Adrenal gland (tissue), 12 donors: ENCODE results near the gene DNAAF1. TPM values are rescaled to one million over a fixed set of nuclear protein-coding genes. Genes with fewer than 3 reads are reported as not detected.
"Not testable (repeated sequence)": the region's sequence is repeated elsewhere in the genome, so short reads cannot be mapped to it uniquely, and the experiment has no call there.

Experiments used
- DNase-seq, 7 donors: peaks; one replicate each; pipeline ENCODE4 v3.0.0-alpha.2; 2019 to 2020
- H3K27ac ChIP-seq, 5 donors: fragments of 200-600 bp; sonication (generic) in 4 of 5; 1 replicate in 3 of 5; 2 replicates in 2 of 5; pipeline versions ENCODE4 v1.5.1 to v1.8.0; 2016 to 2020; ENCODE audit warnings: mild to moderate bottlenecking in 1 of 5
- H3K27me3 ChIP-seq: fragments of 200-600 bp; 2 replicates; pipeline ENCODE4 v1.8.0; 2021
- H3K36me3 ChIP-seq, 2 donors: fragments of 200-600 bp; replicated peaks in 1 of 2; 1 replicate in 1 of 2; 2 replicates in 1 of 2; pipeline versions ENCODE4 v1.5.1 to v1.8.0; 2018 to 2022
- H3K4me1 ChIP-seq, 2 donors: fragments of 200-600 bp; replicated peaks in 1 of 2; 1 replicate in 1 of 2; 2 replicates in 1 of 2; pipeline versions ENCODE4 v1.5.1 to v1.8.0; 2018 to 2021
- H3K4me3 ChIP-seq, 4 donors: fragments of 200-600 bp; sonication (generic) in 3 of 4; one replicate each; pipeline ENCODE4 v1.5.1; 2016 to 2018
- H3K9me3 ChIP-seq, 3 donors: fragments of 200-600 bp; sonication (generic) in 1 of 3; replicated peaks in 1 of 3; 1 replicate in 2 of 3; 2 replicates in 1 of 3; pipeline versions ENCODE4 v1.5.1 to v1.8.0; 2016 to 2021
- POLR2A ChIP-seq, 2 donors: fragments of 450-650 bp; IDR thresholded peaks; one replicate each; pipeline ENCODE4 v1.6.1; 2017; ENCODE audit warnings: antibody characterized with exemption in 2 of 2, mild to moderate bottlenecking in 2 of 2, moderate library complexity in 1 of 2
- WGBS, 4 donors: extraction: QIAGEN DNeasy Blood & Tissue Kit in 2 of 4; methylation state at CpG; one replicate each; pipeline versions ENCODE4 v1.1.5 to v1.1.7; 2013 to 2017; 5-methylcytosine and 5-hydroxymethylcytosine counted together
- intact Hi-C, 2 donors: fragments of 100-400 bp; cut with DNase I; formaldehyde crosslinking; loops; one replicate each; pipeline versions ENCODE4 v1.14.1 to v1.15.0; 2022 to 2023
- polyA plus RNA-seq, 3 donors: library from polyadenylated mRNA; stranded (reverse); fragments of 200-250 nt in 2 of 3; fragments of 350-450 nt in 1 of 3; fragmentation: Illumina TruSeq in 1 of 3; extraction: RNeasy Lipid Tissue Mini Kit (QIAGEN cat#74804) in 1 of 3; gene quantifications; one replicate each; pipeline ENCODE4 v1.2.3, GENCODE V29; 2013 to 2014
- total RNA-seq, 9 donors: library from RNA; depleted of rRNA in 4 of 9; stranded (reverse); fragments of >200 nt in 4 of 9; fragments of 120-200 nt in 1 of 9; fragmentation: NEBNext Ultra II Directional in 1 of 9; extraction: Animal tissue kit (Norgen Biotek cat#: 25700) in 1 of 9; gene quantifications; one replicate each; pipeline versions ENCODE4 v1.1.0 to v1.2.4, GENCODE V29; 2013 to 2023
- TF ChIP-seq, protein P1 (sequence below), 6 experiments: fragments of 450-650 bp in 4 of 6; fragments of 200-600 bp in 2 of 6; sonication (generic) in 1 of 6; IDR thresholded peaks; 1 replicate in 5 of 6; 2 replicates in 1 of 6; pipeline versions ENCODE4 v1.5.1 to v1.8.0; 2016 to 2021; ENCODE audit warnings: antibody characterized with exemption in 6 of 6, mild to moderate bottlenecking in 2 of 6, moderate library complexity in 1 of 6
- donor health status: healthy with polysubstance abuse.
- donor health status: Bipolar disorder and iron deficiency.
- donor health status: DM: yes; HTN: yes; CAD: no.
- donor health status: DM: no; HTN: no; CAD: no.
- donor health status: DM: no; HTN: no; CAD: no.
- donor health status: DM: yes; HTN: yes; CAD: no.

Gene DNAAF1
- total and polyA plus RNA-seq, 12 donors = 0.67 to 17.9 (median 2.4) TPM

DNA sequence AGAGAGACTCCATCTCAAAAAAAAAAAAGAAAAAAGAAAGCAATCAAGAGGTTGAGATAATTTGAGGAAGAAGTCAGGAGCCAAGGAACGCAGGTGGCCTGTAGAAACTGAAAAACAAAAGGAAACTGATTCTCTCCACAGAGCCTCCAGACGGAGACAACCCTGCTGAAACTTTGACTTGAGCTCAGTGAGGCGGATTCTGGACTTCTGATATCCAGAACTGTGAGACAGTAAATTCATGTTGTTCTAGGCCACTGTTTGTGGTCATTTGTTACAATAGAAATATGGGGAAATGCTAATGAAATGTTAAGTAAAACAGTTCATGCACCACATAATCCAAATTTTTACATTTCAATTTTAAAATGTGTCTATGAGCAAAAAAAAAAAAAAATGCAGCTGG lies 33.6 kb upstream of the DNAAF1 start:
- TF ChIP-seq, protein P1, sequence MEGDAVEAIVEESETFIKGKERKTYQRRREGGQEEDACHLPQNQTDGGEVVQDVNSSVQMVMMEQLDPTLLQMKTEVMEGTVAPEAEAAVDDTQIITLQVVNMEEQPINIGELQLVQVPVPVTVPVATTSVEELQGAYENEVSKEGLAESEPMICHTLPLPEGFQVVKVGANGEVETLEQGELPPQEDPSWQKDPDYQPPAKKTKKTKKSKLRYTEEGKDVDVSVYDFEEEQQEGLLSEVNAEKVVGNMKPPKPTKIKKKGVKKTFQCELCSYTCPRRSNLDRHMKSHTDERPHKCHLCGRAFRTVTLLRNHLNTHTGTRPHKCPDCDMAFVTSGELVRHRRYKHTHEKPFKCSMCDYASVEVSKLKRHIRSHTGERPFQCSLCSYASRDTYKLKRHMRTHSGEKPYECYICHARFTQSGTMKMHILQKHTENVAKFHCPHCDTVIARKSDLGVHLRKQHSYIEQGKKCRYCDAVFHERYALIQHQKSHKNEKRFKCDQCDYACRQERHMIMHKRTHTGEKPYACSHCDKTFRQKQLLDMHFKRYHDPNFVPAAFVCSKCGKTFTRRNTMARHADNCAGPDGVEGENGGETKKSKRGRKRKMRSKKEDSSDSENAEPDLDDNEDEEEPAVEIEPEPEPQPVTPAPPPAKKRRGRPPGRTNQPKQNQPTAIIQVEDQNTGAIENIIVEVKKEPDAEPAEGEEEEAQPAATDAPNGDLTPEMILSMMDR (IDR thresholded peaks at IDR 0.05) = no peak
- TF ChIP-seq POLR2A (IDR thresholded peaks at IDR 0.05) = no peak
- 79 to 84% (median 81%) methylated on average over 3 of the region's 3 CpGs for WGBS, 4 donors
- intact Hi-C loops = no loop called here
- Histone ChIP-seq H3K9me3 (no peaks in the 10 kb centered on the region), H3K27ac (no peak overlapping the region), H3K4me3 (no peak overlapping the region), H3K27me3 (no peaks in the 10 kb centered on the region), H3K36me3 (no peaks in the 10 kb centered on the region), H3K4me1 (peaks cover 17 to 36% of the 10 kb centered on the region in 2 donors)
- no peak for DNase-seq

DNA sequence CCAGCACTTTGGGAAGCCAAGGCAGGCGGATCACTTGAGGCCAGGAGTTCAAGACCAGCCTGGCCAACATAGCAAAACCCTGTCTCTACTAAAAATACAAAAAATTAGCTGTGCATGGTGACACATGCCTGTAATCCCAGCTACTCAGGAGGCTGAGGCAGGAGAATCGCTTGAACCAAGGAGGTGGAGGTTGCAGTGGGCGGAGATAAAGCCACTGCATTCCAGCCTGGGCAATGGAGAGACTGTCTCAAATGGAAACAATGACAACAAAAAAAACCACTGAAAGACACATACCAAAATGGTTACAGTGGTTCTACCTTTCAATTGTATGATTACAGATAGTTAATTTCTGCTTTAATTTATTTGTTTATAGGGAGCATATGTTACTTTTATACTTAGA lies 33.2 kb upstream of the DNAAF1 start:
- H3K36me3 ChIP-seq, H3K27me3 ChIP-seq, DNase-seq, H3K4me3 ChIP-seq, intact Hi-C loops, H3K9me3 ChIP-seq, H3K27ac ChIP-seq: not testable (repeated sequence)
- H3K4me1 ChIP-seq = peaks cover 13 to 34% of the 10 kb centered on the region in 2 donors
- 94 to 97% (median 95%) methylated on average over 3 of the region's 3 CpGs for WGBS, 4 donors

DNA sequence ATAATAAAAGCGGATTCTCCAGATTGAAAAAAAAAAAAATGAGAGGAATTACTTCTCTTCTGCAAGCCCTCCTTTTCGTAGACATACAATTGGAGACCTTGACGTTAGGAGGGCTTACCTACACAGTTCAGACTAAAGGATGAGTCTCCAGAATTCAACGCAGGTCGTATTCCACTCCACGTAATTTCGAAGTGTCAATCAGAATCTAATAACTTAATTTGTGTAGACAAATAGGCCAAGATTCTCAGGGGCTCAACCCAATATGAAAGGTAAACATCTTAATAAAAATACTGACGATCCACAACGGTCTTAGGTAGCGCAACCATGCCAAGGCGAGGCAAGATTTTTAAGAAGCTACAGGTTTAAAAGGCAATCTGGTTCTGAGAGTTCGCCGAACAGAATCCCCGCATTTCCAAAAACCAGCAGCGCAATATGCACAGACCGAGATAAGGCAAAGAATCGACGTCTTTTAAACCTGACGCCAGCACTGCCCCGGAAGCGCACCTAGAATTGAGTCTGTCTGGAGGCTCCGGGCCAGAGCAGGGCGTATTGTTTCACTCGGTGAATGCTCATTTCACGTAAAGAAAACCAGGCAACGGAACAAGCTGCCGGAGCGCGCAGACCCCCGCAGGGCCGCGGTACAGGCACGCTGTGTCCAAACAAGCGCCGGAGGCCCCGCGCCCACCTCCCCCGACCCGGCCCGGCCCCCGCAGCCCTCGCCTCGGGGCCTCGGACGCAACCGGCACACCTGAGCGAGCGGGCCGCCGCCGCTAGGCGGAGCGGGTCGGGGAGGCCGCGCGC lies 29.0 kb upstream of the DNAAF1 start:
- Histone ChIP-seq H3K36me3 (no peaks in the 10 kb centered on the region), H3K4me3 (peak overlapping the region in 3 of 4 donors; percentile 73 to 98 (median 81)), H3K27ac (peak overlapping the region; percentile 76 to 98 (median 92)), H3K27me3 (no peaks in the 10 kb centered on the region), H3K9me3 (no peaks in the 10 kb centered on the region), H3K4me1 (peaks cover 4 to 15% of the 10 kb centered on the region in 2 donors)
- intact Hi-C loops = no loop called here
- WGBS, 4 donors = 1 to 3% (median 2%) methylated on average over 31 to 57 of the region's 57 CpGs
- peak in 6 of 7 donors; percentile 52 to 77 (median 64) for DNase-seq
- TF ChIP-seq, protein P1 (IDR thresholded peaks at IDR 0.05) = peak in 2 of 6 experiments; percentile 53 to 63
- TF ChIP-seq POLR2A (IDR thresholded peaks at IDR 0.05) = no peak

DNA sequence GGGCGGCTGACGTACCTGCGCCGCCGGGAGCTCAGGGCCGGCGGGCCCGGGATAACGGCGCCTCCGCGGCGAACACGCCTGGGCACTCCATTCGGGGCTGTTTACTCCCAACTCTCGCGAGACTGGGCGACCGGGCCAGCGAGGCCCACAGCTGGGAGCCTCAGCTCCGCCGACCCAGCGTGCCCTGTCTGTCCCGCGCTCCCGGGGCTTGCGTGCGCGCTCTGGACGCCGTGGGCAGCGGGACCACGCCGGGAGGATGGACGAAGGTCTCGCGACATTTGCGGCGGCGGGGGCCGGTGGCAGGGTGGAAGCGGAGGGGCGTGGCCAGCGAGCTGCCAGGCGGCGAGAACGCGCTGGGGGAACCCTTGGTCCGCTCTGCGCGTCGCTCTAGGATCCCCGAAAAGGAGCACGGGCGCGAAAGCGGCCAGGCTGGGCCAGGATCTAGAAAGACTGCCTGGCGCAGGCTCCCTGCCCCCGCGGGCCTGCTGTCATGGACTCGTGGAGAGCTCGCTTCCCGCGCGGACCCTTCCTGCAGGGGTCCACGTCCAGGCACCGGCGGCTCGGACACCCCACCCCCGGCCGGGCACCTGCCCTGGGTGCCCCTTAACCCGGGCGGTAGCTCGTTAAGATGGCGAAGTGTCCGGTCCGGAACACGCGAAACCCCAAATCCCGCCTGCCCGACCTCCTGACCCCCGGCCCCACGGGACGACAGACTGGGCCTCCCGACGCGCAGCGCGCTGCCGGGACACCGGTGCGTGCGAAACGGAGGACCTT lies 28.2 kb upstream of the DNAAF1 start, which contains the start of gene MBTPS1:
Gene MBTPS1, minus strand, starts transcription at position 223 of the 774 bp plus-strand sequence. CDS start 15,159 bp downstream, outside the sequence.
- peak; percentile 98 to 99 (median 98) for DNase-seq
- peaks cover 4 to 15% of the 10 kb centered on the region in 2 donors for H3K4me1 ChIP-seq
- H3K9me3 ChIP-seq = no peaks in the 10 kb centered on the region
- intact Hi-C loops = no loop called here
- 0 to 1% (median 0%) methylated on average over 4 to 94 of the region's 94 CpGs for WGBS, 4 donors
- H3K27me3 ChIP-seq = no peaks in the 10 kb centered on the region
- peak; percentile 61 to 91 for TF ChIP-seq POLR2A (IDR thresholded peaks at IDR 0.05)
- TF ChIP-seq, protein P1 (IDR thresholded peaks at IDR 0.05) = peak in 1 of 6 experiments; percentile 54
- peaks cover 0 to under 1% of the 10 kb centered on the region in 2 donors for H3K36me3 ChIP-seq
- H3K4me3 ChIP-seq = peak within 1 kb of the TSS; percentile 53 to 98 (median 77)
- H3K27ac ChIP-seq = peak within 1 kb of the TSS; percentile 76 to 98 (median 92)
